HepG2 (cell line): ENCODE measurements around the gene NOTUM. TPM values are rescaled to one million over a fixed set of nuclear protein-coding genes. Genes with fewer than 3 reads are reported as not detected.

Source experiments
- BRCA1 ChIP-seq: sonication (generic); formaldehyde crosslinking; IDR thresholded peaks from 2 replicates; pipeline ENCODE4 v1.4.0; 2020; ENCODE audit warnings: missing genetic modification reagents
- HDAC6 ChIP-seq: fragments of 200-600 bp; sonication (generic); IDR thresholded peaks from 2 replicates; pipeline ENCODE4 v1.7.0; 2017; ENCODE audit warnings: mild to moderate bottlenecking, antibody characterized with exemption, low read length, low read depth
- MXI1 ChIP-seq: IDR thresholded peaks from 3 replicates; pipeline ENCODE4 v1.6.1; 2012; ENCODE audit warnings: low read depth, low read length, inconsistent platforms, borderline replicate concordance
- SKIL ChIP-seq: sonication (generic); formaldehyde crosslinking; IDR thresholded peaks from 2 replicates; pipeline ENCODE4 v1.8.0; 2022; ENCODE audit warnings: missing genetic modification reagents, mild to moderate bottlenecking, moderate library complexity, borderline replicate concordance
- TFDP1 ChIP-seq: IDR thresholded peaks from 2 replicates; pipeline ENCODE4 v1.6.1; 2016; ENCODE audit warnings: missing compliant biosample characterization, missing genetic modification reagents, borderline replicate concordance
- THYN1 ChIP-seq: sonication (generic); formaldehyde crosslinking; IDR thresholded peaks from 2 replicates; pipeline ENCODE4 v1.8.1; 2023; ENCODE audit warnings: low read depth, mild to moderate bottlenecking, moderate library complexity, missing genetic modification reagents, borderline replicate concordance
- TRAFD1 ChIP-seq: sonication (generic); formaldehyde crosslinking; IDR thresholded peaks from 2 replicates; pipeline ENCODE4 v1.5.1; 2020; ENCODE audit warnings: missing genetic modification reagents, mild to moderate bottlenecking, borderline replicate concordance
- U2AF2 ChIP-seq: fragments of 200-400 bp; formaldehyde crosslinking; IDR thresholded peaks from 2 replicates; pipeline ENCODE4 v1.6.1; 2017; ENCODE audit warnings: low read depth, mild to moderate bottlenecking, low read length
- ZFP1 ChIP-seq: IDR thresholded peaks from 2 replicates; pipeline ENCODE4 v1.6.1; 2016
- ZIK1 ChIP-seq: sonication (generic); formaldehyde crosslinking; IDR thresholded peaks from 2 replicates; pipeline ENCODE4 v1.5.0; 2020; ENCODE audit warnings: mild to moderate bottlenecking, low read depth, missing genetic modification reagents, borderline replicate concordance
- ZNF10 ChIP-seq: sonication (generic); formaldehyde crosslinking; IDR thresholded peaks from 2 replicates; pipeline ENCODE4 v1.4.0; 2020; ENCODE audit warnings: mild to moderate bottlenecking, low read depth, missing genetic modification reagents, borderline replicate concordance
- ZNF17 ChIP-seq: sonication (generic); formaldehyde crosslinking; IDR thresholded peaks from 2 replicates; pipeline ENCODE4 v1.5.0; 2020; ENCODE audit warnings: mild to moderate bottlenecking, missing genetic modification reagents
- ZNF367 ChIP-seq: sonication (generic); formaldehyde crosslinking; IDR thresholded peaks from 2 replicates; pipeline ENCODE4 v1.4.0; 2020; ENCODE audit warnings: missing genetic modification reagents, borderline replicate concordance
- ZNF431 ChIP-seq: sonication (generic); formaldehyde crosslinking; IDR thresholded peaks from 2 replicates; pipeline ENCODE4 v1.9.0; 2022; ENCODE audit warnings: missing genetic modification reagents, low read depth, mild to moderate bottlenecking, borderline replicate concordance
- ZNF510 ChIP-seq: sonication (generic); formaldehyde crosslinking; IDR thresholded peaks from 2 replicates; pipeline ENCODE4 v1.4.0; 2020; ENCODE audit warnings: low read depth, mild to moderate bottlenecking, missing genetic modification reagents
- polyA plus RNA-seq, 8 experiments: library from polyadenylated mRNA; depleted of rRNA in 3 of 8; stranded (reverse) in 7 of 8; unstranded in 1 of 8; fragments of >200 nt; fragmentation: Illumina TruSeq in 4 of 8; extraction: Trizol in 4 of 8; gene quantifications; 2 replicates each; pipeline versions ENCODE4 v1.2.1 to v1.2.3, GENCODE V29; 2011 to 2016; ENCODE audit warnings: low read depth in 4 of 8, missing spikeins in 1 of 8, mixed read lengths in 1 of 8; ENCODE audit not compliant: insufficient read depth in 1 of 8
- total RNA-seq, 5 experiments: library from RNA; depleted of rRNA; stranded (reverse); fragments of >200 nt; fragmentation: Illumina TruSeq; extraction: Trizol; gene quantifications; 2 replicates each; pipeline ENCODE4 v1.2.3, GENCODE V29; 2016; ENCODE audit warnings: low read depth in 1 of 5
- TF ChIP-seq, protein P1 (sequence below), 2 experiments: sonication (generic) in 1 of 2; formaldehyde crosslinking in 1 of 2; IDR thresholded peaks; 2 replicates each; pipeline versions ENCODE4 v1.5.1 to v1.6.1; 2011 to 2020; ENCODE audit warnings: borderline replicate concordance in 1 of 2, low read depth in 1 of 2, low read length in 1 of 2, mild to moderate bottlenecking in 1 of 2, missing genetic modification reagents in 1 of 2, moderate library complexity in 1 of 2
- TF ChIP-seq, protein P2 (sequence below), 2 experiments: sonication (generic) in 1 of 2; formaldehyde crosslinking in 1 of 2; IDR thresholded peaks; 2 replicates each; pipeline versions ENCODE4 v1.4.0 to v1.6.1; 2018 to 2020; ENCODE audit warnings: missing genetic modification reagents in 2 of 2, borderline replicate concordance in 1 of 2, low read depth in 1 of 2, mild to moderate bottlenecking in 1 of 2, missing biosample characterization in 1 of 2

NOTUM gene
- total and polyA plus RNA-seq, 2 of the 13 experiments (the other 11 are each of a cell fraction or from before 2014, with no cell fraction given), result 150 to 160 TPM

DNA sequence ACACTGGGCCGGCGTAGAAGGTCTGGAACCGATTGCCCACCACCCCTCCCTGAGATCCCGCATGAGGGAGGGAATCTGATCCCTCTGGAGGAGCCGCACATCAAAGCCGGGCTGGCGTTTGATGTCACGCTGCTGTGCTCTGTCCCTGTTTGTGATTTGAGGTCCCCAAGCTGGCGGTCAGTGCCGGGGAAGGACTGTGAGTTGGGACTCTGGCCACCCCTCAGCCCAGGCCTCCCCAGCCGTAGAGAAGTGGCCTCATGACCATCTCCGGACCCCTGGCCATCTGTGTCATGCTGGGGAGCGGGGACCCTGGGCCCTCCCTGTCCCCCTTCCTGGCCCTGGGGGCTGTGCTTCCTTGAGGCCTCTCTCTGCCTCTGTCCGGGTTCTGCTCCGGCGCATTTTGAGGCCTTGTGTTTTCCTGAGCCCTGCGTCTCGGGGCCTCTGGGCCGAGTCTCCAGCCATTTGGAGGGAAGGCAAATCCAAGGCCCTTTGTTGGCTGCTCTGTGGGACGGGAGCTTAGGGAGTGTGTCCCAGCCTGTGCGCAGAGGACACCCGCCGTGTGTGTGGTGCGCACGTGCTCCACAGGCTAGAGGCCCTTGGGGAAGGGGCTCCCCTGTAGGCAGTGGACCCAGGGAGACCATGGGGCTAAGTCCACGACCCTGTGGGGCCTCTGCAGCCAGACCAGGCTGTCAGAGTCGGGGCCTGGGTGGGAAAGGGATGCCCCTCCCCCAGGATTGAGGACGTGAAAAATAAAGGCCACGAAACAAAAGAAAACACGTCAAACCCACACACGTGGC is 31.5 kb upstream of the NOTUM start (continued):
- TF ChIP-seq, protein P1, sequence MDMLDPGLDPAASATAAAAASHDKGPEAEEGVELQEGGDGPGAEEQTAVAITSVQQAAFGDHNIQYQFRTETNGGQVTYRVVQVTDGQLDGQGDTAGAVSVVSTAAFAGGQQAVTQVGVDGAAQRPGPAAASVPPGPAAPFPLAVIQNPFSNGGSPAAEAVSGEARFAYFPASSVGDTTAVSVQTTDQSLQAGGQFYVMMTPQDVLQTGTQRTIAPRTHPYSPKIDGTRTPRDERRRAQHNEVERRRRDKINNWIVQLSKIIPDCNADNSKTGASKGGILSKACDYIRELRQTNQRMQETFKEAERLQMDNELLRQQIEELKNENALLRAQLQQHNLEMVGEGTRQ (IDR thresholded peaks at IDR 0.05; ENCODE audit: low read depth, low read length), result peak; percentile 27; the same call in 1 of the 2 replicates
- TF ChIP-seq, protein P1 (CRISPR knock-in tag; IDR thresholded peaks at IDR 0.05; ENCODE audit: borderline replicate concordance), result peak; percentile 77
- TF ChIP-seq, protein P2, sequence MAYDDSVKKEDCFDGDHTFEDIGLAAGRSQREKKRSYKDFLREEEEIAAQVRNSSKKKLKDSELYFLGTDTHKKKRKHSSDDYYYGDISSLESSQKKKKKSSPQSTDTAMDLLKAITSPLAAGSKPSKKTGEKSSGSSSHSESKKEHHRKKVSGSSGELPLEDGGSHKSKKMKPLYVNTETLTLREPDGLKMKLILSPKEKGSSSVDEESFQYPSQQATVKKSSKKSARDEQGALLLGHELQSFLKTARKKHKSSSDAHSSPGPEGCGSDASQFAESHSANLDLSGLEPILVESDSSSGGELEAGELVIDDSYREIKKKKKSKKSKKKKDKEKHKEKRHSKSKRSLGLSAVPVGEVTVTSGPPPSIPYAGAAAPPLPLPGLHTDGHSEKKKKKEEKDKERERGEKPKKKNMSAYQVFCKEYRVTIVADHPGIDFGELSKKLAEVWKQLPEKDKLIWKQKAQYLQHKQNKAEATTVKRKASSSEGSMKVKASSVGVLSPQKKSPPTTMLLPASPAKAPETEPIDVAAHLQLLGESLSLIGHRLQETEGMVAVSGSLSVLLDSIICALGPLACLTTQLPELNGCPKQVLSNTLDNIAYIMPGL (CRISPR knock-in tag; IDR thresholded peaks at IDR 0.05; ENCODE audit: borderline replicate concordance in 1 of 2, low read depth in 1 of 2), result peak; percentile 72 to 81
- TF ChIP-seq SKIL (CRISPR knock-in tag) (peak; percentile 95), ZNF10 (CRISPR knock-in tag) (no peak), ZNF17 (CRISPR knock-in tag) (peak; percentile 72), ZIK1 (peak; percentile 86), BRCA1 (CRISPR knock-in tag) (peak; percentile 94), ZNF367 (CRISPR knock-in tag) (no peak), ZFP1 (CRISPR knock-in tag) (peak; percentile 44; the same call in 1 of the 2 replicates), HDAC6 (no peak), ZNF510 (CRISPR knock-in tag) (peak; percentile 92), U2AF2 (0 out of 2 replicates have a peak, but pooled peaks have one; percentile 87), MXI1 (peak; percentile 78; the same call in 1 of the 3 replicates), TFDP1 (CRISPR knock-in tag) (peak; percentile 97), ZNF431 (CRISPR knock-in tag) (peak; percentile 86; the same call in 1 of the 2 replicates), TRAFD1 (CRISPR knock-in tag) (peak; percentile 99; the same call in 1 of the 2 replicates), THYN1 (CRISPR knock-in tag) (no peak)
